ENCODE measurements around the gene UGT1A10. TPM values are rescaled to one million over a fixed set of nuclear protein-coding genes. Genes with fewer than 3 reads are reported as not detected.

UGT1A10 gene
- total RNA-seq, 4 donors from 2014 or later: not detected

- no peak overlapping the region for H3K27ac ChIP-seq
- H3K4me3 ChIP-seq: no peak overlapping the region
- 95% methylated on average over 38 to 44 of the region's 44 CpGs for WGBS, 2 donors
- H3K4me1 ChIP-seq: no peaks in the 10 kb centered on the region
- H3K27me3 ChIP-seq: no peaks in the 10 kb centered on the region
- H3K36me3 ChIP-seq: no peaks in the 10 kb centered on the region
- no peak for TF ChIP-seq CTCF (IDR thresholded peaks at IDR 0.05)
- no peak for TF ChIP-seq EP300 (IDR thresholded peaks at IDR 0.05)
- TF ChIP-seq POLR2A (IDR thresholded peaks at IDR 0.05): no peak
- peaks cover 0 to 11% (median 1%) of the 10 kb centered on the region in 4 donors for H3K9me3 ChIP-seq
- no peak for DNase-seq (ENCODE audit: low spot score in 2 of 2)
Measured at GRCh38 chr2:233754872-233755611, 118.8 kb downstream of the UGT1A10 start.

- H3K4me3 ChIP-seq: no peak overlapping the region
- no peaks in the 10 kb centered on the region for H3K27me3 ChIP-seq
- TF ChIP-seq POLR2A (IDR thresholded peaks at IDR 0.05) (no peak), CTCF (IDR thresholded peaks at IDR 0.05) (no peak), EP300 (IDR thresholded peaks at IDR 0.05) (no peak)
- no peaks in the 10 kb centered on the region for H3K9me3 ChIP-seq
- DNase-seq (ENCODE audit: low spot score in 2 of 2): no peak
- no peak overlapping the region for H3K27ac ChIP-seq
- 78% methylated on average over 7 of the region's 7 CpGs for WGBS, 2 donors
- H3K4me1 ChIP-seq: no peaks in the 10 kb centered on the region
- H3K36me3 ChIP-seq: no peaks in the 10 kb centered on the region
Measured at GRCh38 chr2:233756429-233757081, 120.3 kb downstream of the UGT1A10 start.

GRCh38 chr2:233758141-233758540, 121.9 kb downstream of the UGT1A10 start:
- Histone ChIP-seq H3K9me3 (no peaks in the 10 kb centered on the region), H3K27ac (no peak overlapping the region), H3K36me3 (no peaks in the 10 kb centered on the region), H3K27me3 (no peaks in the 10 kb centered on the region), H3K4me3 (no peak overlapping the region), H3K4me1 (no peaks in the 10 kb centered on the region)
- TF ChIP-seq CTCF (IDR thresholded peaks at IDR 0.05) (no peak), EP300 (IDR thresholded peaks at IDR 0.05) (no peak), POLR2A (IDR thresholded peaks at IDR 0.05) (no peak)
- no peak for DNase-seq (ENCODE audit: low spot score in 2 of 2)

- WGBS, 2 donors: 88 to 91% methylated on average over 2 of the region's 2 CpGs
Measured at GRCh38 chr2:233758849-233759248, 122.6 kb downstream of the UGT1A10 start.

More at GRCh38 chr2:233758849-233759248, 122.6 kb downstream of the UGT1A10 start:
- DNase-seq (ENCODE audit: low spot score in 2 of 2): no peak
- Histone ChIP-seq H3K9me3 (no peaks in the 10 kb centered on the region), H3K27me3 (no peaks in the 10 kb centered on the region), H3K4me3 (no peak overlapping the region), H3K27ac (no peak overlapping the region), H3K36me3 (no peaks in the 10 kb centered on the region), H3K4me1 (no peaks in the 10 kb centered on the region)
- TF ChIP-seq EP300 (IDR thresholded peaks at IDR 0.05) (no peak), CTCF (IDR thresholded peaks at IDR 0.05) (no peak), POLR2A (IDR thresholded peaks at IDR 0.05) (no peak)

Measured in tibial nerve (tissue), 4 donors.